HG03025 (cell line): ENCODE measurements around the gene CHTF18.
"Not testable (repeated sequence)": the region's sequence is repeated elsewhere in the genome, so short reads cannot be mapped to it uniquely, and the experiment has no call there.

Source experiments
- ATAC-seq: cut with Tn5 transposase; IDR thresholded peaks from one replicate; pipeline ENCODE4 v1.9.1; 2021; ENCODE audit warnings: mild to moderate bottlenecking, moderate library complexity; ENCODE audit not compliant: unreplicated experiment, low FRiP score

The CHTF18 gene

GRCh38 chr16:774086-775001 is 14.1 kb upstream of the CHTF18 start:
- ATAC-seq = no peak

GRCh38 chr16:775236-775796 is 13.1 kb upstream of the CHTF18 start:
- no peak for ATAC-seq

DNA sequence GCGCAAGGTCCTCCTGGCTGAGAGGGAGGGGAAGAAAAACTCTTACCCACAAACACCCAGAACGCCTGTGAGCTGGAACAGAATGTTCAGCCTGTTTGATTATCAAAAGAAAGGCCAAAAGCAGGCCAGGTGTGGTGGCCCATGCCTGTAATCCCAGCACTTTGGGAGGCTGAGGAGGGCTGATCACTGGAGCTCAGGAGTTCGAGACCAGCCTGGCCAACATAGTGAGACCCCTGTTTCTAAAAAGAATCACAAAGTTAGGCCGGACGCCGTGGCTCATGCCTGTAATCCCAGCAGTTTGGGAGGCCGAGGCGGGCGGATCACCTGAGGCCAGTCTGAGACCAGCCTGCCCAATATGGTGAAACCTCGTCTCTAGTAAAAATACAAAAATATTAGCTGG is 12.1 kb upstream of the CHTF18 start:
- not testable (repeated sequence) for ATAC-seq

- ATAC-seq = no peak
Measured at GRCh38 chr16:776824-777223, 11.6 kb upstream of the CHTF18 start.

DNA sequence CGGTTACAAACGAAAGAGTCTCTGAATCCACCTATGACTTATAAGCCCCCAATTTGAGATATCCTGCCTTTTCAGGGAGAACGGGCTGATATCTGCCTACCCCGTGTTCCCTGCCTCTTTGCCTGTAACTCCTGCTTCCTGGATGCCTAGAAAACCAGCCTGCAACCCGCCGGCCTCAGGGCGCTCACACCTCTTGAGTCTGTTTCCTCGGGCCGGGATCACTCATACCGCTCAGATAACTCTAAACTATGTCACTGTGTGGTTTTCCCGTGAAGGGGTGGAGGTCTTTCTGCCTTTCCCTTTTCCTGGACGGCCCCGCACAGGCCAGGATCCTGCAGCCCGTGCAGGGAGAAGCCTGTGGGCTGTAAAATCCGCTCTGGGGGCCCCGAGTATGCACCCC is 10.6 kb upstream of the CHTF18 start:
- no peak for ATAC-seq

DNA sequence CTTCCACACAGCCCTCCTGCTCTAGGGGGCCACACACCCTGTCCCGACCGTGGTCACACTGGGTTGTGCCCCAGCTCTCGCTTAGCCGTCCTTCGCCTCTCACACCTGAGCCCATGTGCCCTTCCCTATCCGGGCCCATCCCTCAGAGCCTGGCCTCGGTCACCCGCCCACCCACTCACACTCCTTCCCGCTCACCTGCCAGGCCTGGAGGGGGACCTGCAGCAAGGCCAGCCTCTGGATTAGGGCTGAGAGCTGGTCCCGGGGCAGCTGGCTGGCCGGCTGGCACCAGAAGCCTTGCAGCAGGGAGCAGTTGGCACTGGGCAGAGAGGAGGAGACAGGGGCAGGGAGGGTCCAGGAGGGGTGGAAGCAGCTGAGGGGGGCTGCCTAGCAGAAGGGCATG is 10.0 kb upstream of the CHTF18 start:
- ATAC-seq = no peak

DNA sequence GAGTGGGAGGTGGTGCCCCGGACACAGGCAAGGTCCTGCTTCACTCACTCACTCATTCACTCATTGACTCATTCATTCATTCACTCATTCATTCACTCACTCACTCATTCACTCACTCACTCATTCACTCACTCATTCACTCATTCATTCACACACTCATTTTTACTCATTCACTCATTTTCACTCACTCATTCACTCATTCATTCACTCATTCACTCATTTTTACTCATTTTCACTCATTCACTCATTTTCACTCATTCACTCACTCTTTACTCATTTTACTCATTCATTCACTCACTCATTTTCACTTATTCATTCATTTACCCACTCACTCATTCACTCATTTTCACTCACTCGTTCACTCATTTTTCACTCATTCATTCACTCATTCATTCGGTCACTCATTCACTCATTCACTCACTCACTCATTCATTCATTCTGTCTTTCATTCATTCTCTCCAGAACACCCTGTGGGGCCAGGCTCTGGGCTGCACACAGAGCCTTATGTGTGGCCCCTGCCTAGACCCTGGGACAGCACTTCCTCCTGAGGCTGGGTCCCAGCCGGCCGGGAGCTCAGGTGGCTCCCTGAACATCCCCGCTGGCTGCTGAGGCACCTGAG is 9.4 kb upstream of the CHTF18 start:
- no peak for ATAC-seq

GRCh38 chr16:779561-779960 is 8.9 kb upstream of the CHTF18 start:
- no peak for ATAC-seq

DNA sequence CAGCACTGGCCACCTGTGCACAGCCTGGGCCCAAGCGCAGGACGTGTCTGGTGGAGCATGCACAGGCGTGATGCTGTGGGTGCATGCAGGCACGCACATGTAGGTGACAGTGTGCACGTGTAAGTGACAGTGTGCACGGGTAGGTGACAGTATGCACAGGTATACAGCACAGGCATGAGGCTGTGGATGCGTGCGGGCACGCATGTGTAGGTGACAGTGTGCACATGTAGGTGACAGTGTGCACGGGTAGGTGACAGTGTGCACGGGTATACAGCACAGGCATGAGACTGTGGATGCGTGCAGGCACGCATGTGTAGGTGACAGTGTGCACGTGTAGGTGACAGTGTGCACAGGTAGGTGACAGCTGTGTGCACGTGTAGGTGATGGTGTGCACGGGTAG is 8.1 kb upstream of the CHTF18 start:
- ATAC-seq = no peak

- ATAC-seq = no peak
Measured at GRCh38 chr16:781346-782010, 6.9 kb upstream of the CHTF18 start.

- ATAC-seq = no peak
Measured at GRCh38 chr16:782258-782657, 6.2 kb upstream of the CHTF18 start.

DNA sequence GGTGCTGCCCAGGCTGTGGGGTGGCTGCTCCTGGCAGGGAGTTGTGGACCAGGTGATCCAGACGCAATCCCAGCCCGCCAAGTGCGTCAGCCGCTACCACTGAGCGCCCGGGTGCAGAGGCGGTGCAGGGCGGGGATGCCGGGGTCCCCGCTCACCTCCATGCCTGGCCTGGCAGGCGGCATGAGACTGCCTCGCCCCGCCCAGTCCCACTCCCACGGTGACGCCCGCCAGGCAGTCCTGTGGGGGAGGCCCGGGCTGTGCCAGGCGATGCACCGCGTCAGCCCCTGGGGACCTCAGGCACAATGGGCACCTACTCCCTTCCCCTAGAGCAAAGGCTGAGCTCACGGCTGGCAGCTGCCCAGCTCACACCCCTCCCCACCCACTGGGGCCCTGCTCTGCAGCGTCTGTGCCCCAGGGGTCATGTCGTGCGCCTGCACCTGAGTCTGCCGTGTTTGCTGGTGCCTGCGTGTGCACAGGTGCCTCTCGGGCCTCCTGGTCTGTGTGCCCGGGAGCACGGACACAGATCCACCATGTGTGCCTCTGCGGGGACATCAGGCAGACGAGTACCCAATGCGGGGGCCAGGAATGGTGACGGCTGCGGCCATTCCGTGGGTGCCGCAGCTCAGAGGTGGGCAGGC is 5.5 kb upstream of the CHTF18 start:
- no peak for ATAC-seq

DNA sequence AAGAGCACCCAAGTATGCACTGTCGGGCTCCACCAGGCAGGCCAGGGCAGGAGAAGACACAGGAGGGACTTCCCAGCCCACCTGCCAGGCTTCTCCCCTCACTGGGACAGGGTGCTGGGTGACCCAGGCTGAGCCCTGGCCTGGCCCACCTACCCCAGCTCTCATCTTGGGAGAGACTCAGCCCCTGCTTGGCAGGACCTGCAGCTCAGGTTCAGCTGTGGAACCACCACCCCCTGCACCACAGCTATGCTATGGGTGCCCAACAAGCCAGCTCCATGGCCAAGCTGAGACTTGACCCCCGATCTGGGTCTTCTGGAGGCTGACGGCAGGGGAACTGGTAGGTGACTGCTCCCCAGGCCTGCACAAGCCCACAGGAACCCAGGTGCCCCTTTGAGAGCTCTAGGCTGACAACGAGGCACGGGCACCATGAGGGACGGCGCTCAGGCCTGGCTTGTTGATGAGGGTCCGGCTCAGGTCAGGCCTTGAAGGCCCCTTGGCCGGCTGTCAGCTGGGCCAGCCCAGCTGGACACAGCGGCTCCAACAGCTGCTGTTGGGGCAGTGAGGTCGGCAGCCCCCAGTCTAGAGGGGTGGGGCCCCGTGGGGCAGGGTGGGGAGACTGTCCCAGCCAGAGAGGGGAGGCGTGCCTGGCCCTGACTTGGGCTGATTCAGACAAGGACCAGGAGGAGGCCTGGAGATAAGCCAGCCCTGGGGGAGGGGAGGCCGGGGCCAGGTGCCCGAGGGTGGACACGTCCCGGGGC is 4.8 kb upstream of the CHTF18 start:
- no peak for ATAC-seq

DNA sequence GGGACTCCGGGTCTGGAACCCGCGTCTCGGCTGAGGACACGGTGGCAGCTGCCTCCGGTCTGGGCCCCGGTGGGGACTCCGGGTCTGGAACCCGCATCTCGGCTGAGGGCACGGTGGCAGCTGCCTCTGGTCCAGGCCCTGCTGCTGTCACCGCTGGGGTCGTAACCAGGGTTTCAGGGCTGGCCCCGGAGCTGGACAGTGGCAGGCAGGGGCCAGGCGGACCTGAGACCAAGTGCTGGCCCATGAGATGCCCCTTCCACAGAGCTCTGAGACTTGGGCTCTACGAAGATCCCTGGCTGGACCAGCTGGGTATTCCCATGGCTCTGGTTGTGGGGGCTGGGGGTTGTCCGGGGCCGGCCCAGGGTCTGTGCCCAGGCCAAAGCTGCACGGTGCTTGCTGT is 4.0 kb upstream of the CHTF18 start:
- ATAC-seq = no peak

GRCh38 chr16:785563-786535 is 2.6 kb upstream of the CHTF18 start:
- ATAC-seq = no peak

- no peak for ATAC-seq
Measured at GRCh38 chr16:787321-787966, 976 bp upstream of the CHTF18 start.

- peak; percentile 18 for ATAC-seq
Measured at GRCh38 chr16:787978-788398, 432 bp upstream of the CHTF18 start, which contains the start of gene RPUSD1. Gene RPUSD1, minus strand, starts transcription at chr16:788381. Its CDS starts 644 bp downstream, at chr16:787737.

- no peak for ATAC-seq
Measured at GRCh38 chr16:789191-789850, 901 bp downstream of the CHTF18 start.
